Measurements from ENCODE around the gene LIM2. TPM values are rescaled to one million over a fixed set of nuclear protein-coding genes. Genes with fewer than 3 reads are reported as not detected.

LIM2 gene
- total and polyA plus RNA-seq, 7 experiments from 2014 or later, result 1.2 TPM; not detected in 6

DNA sequence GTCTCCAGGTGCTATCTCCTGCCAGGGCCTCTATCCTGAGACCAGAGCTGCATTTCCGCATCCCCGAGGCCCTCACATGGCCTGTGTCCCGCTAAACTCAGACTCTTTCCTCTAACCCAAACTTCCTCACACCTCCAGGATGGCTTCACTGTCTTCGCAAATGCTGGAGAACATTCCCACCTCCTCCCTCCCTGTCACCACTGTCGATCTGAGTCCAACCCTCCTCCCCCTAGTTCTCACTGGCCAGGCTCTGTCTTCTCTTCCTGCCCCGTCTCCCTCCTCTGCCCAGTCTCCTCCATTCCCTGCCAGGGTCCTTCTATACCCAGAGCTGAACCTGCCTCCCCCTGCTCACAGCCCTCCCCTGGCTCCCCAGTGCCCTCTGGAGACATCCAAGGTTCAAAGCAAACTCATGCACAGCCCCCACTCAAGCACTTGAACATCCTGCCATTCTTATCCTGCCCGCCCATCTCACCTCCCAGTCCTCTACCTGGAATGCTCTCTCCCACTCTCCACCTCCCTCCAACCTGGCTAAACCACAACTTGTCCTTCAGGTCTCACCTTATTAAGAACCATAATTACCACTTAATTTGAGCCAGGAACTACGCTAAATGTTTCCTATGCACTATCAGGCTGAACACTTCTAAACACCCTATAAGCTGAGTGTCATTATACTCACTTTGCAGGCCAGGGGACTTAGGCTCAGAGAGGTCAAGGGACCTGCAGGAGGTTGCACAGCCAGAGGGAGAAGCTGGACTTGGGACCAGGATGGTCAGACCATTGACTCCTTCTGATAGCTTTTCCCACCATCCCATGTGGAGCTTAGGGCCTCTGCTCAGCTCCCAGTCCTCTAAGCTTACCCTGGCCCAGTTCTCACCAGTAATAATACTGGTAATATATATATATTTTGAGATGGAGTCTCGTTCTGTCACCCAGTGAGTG, 44.9 kb downstream of the LIM2 start:
- no peaks in the 10 kb centered on the region for H3K9me3 ChIP-seq (ENCODE audit: control insufficient read depth in 2 of 3, low read length in 3 of 3)
- H3K4me1 ChIP-seq (ENCODE audit: control insufficient read depth in 2 of 2, insufficient read depth in 2 of 2, low read length in 2 of 2), result peaks cover 10 to 11% of the 10 kb centered on the region in 2 donors
- Mint-ChIP-seq H3K4me3 (peak overlapping the region in 5 of 10 donors; percentile 4 to 53 (median 20)), H3K27me3 (peaks cover 0 to 13% (median 0%) of the 10 kb centered on the region in 5 donors), H3K27ac (peak overlapping the region; percentile 14 to 76 (median 34)), H3K9me3 (no peaks in the 10 kb centered on the region), H3K4me1 (peaks cover 14 to 24% (median 19%) of the 10 kb centered on the region in 7 donors), H3K36me3 (peaks cover 0 to 15% (median 4%) of the 10 kb centered on the region in 5 donors)
- POLR2A ChIA-PET, result no interaction called here
- DNase-seq, result no peak
- CTCF ChIA-PET, result interaction anchor here (0.5 kb wide), 1 partner anchor 1411 kb away, joined by 3 read pairs; no protein-coding TSS in a partner anchor
- intact Hi-C loops (cut with micrococcal nuclease), result no loop called here
- ATAC-seq, result no peak
- H3K4me3 ChIP-seq (ENCODE audit: low read length), result no peak overlapping the region
- H3K27ac ChIP-seq (ENCODE audit: low read depth, low read length), result no peak overlapping the region
- H3K27me3 ChIP-seq (ENCODE audit: control insufficient read depth in 2 of 2, insufficient read depth in 2 of 2, low read length in 2 of 2), result no peaks in the 10 kb centered on the region
- peaks cover 0 to 25% (median 3%) of the 10 kb centered on the region in 3 experiments for H3K36me3 ChIP-seq (ENCODE audit: control insufficient read depth in 2 of 3, insufficient read depth in 3 of 3, low read length in 3 of 3)

DNA sequence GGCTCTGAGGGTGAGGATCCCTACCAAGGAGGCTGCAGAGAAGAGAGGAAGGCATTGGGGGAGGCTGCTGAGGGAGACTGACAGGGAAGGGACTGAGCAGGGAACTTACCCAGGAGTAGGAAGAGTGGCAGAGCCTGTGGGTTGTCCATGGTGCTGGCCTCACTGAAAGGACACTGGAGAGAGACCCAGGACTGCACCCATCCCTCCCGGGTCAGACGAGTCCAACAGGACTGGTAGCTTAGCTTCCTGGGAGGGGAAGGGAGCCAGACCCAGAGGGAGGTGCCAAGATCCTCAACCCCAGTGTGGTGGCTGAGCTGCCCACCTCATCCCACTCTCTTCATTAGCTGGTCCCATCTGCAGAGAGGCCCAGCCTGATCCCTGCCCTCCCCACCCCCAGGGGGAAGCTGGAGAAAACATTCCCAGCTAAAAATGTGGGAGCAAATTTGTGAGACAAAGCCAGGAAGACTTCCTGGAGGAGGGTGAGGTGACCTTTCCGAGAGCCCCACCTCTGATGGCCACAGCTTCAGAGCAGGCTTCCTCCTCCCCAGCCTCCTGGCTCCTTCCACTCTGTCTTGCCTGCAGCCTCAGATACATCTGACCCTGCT, 45.7 kb downstream of the LIM2 start, which contains the start of gene VSIG10L:
Gene VSIG10L (minus strand): TSS at position 164 of the 605 bp plus-strand sequence. CDS start 15 bp downstream, at position 149.
- Histone ChIP-seq H3K36me3 (ENCODE audit: control insufficient read depth in 2 of 3, insufficient read depth in 3 of 3, low read length in 3 of 3) (peaks cover 0 to 22% (median 3%) of the 10 kb centered on the region in 3 experiments), H3K27me3 (ENCODE audit: control insufficient read depth in 2 of 2, insufficient read depth in 2 of 2, low read length in 2 of 2) (no peaks in the 10 kb centered on the region), H3K9me3 (ENCODE audit: control insufficient read depth in 2 of 3, low read length in 3 of 3) (no peaks in the 10 kb centered on the region), H3K4me3 (ENCODE audit: low read length) (no peak within 1 kb of the TSS), H3K27ac (ENCODE audit: low read depth, low read length) (no peak within 1 kb of the TSS), H3K4me1 (ENCODE audit: control insufficient read depth in 2 of 2, insufficient read depth in 2 of 2, low read length in 2 of 2) (peaks cover 10 to 11% of the 10 kb centered on the region in 2 donors)
- DNase-seq (no peak), ATAC-seq (no peak)
- peak within 1 kb of the TSS; percentile 14 to 77 (median 61) for H3K27ac Mint-ChIP-seq
- ChIA-PET POLR2A (no interaction called here), CTCF (no interaction called here)
- H3K4me3 Mint-ChIP-seq, result peak within 1 kb of the TSS; percentile 53 to 94 (median 65)
- H3K4me1 Mint-ChIP-seq, result peaks cover 14 to 24% (median 19%) of the 10 kb centered on the region in 7 donors
- intact Hi-C loops (cut with micrococcal nuclease), result no loop called here
- H3K36me3 Mint-ChIP-seq, result peaks cover 0 to 10% (median 0%) of the 10 kb centered on the region in 5 donors
- no peaks in the 10 kb centered on the region for H3K9me3 Mint-ChIP-seq
- peaks cover 0 to 13% (median 0%) of the 10 kb centered on the region in 5 donors for H3K27me3 Mint-ChIP-seq

DNA sequence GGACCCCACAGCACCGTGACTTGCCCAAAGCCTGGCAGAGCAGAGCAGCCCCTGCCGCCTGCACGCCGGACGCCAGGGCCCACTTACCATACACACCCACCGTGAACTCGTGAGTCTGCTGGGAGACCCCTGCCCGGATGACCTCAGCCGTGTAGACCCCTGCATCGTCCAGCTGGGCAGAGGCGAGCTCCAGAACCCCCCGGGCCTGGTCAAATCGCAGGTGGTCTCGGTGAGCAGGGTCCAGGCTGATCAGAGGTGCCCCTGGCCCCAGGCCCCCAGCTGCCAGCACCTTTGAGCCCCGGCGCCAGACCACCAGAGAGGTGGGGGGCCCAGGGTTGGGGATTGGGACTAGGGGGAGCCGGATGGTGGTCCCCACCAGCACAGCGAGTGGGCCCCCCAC, 46.7 kb downstream of the LIM2 start:
- H3K4me3 ChIP-seq (ENCODE audit: low read length), result no peak overlapping the region
- peaks cover 0 to 13% (median 0%) of the 10 kb centered on the region in 5 donors for H3K27me3 Mint-ChIP-seq
- intact Hi-C loops (cut with micrococcal nuclease), result no loop called here
- DNase-seq (no peak), ATAC-seq (no peak)
- CTCF ChIA-PET, result interaction anchor here (0.8 kb wide), 1 partner anchor 173 kb away, joined by 3 read pairs; no protein-coding TSS in a partner anchor
- peaks cover 0 to 6% (median 0%) of the 10 kb centered on the region in 5 donors for H3K36me3 Mint-ChIP-seq
- H3K27me3 ChIP-seq (ENCODE audit: control insufficient read depth in 2 of 2, insufficient read depth in 2 of 2, low read length in 2 of 2), result no peaks in the 10 kb centered on the region
- H3K9me3 ChIP-seq (ENCODE audit: control insufficient read depth in 2 of 3, low read length in 3 of 3), result no peaks in the 10 kb centered on the region
- H3K27ac Mint-ChIP-seq, result peak overlapping the region in 3 of 9 donors; percentile 61 to 77 (median 72)
- no peaks in the 10 kb centered on the region for H3K9me3 Mint-ChIP-seq
- peaks cover 0 to 12% (median 0%) of the 10 kb centered on the region in 3 experiments for H3K36me3 ChIP-seq (ENCODE audit: control insufficient read depth in 2 of 3, insufficient read depth in 3 of 3, low read length in 3 of 3)
- peaks cover 14 to 24% (median 19%) of the 10 kb centered on the region in 7 donors for H3K4me1 Mint-ChIP-seq
- H3K27ac ChIP-seq (ENCODE audit: low read depth, low read length), result no peak overlapping the region
- peak overlapping the region; percentile 52 to 94 (median 65) for H3K4me3 Mint-ChIP-seq
- H3K4me1 ChIP-seq (ENCODE audit: control insufficient read depth in 2 of 2, insufficient read depth in 2 of 2, low read length in 2 of 2), result peaks cover 10 to 11% of the 10 kb centered on the region in 2 donors
- POLR2A ChIA-PET, result no interaction called here

DNA sequence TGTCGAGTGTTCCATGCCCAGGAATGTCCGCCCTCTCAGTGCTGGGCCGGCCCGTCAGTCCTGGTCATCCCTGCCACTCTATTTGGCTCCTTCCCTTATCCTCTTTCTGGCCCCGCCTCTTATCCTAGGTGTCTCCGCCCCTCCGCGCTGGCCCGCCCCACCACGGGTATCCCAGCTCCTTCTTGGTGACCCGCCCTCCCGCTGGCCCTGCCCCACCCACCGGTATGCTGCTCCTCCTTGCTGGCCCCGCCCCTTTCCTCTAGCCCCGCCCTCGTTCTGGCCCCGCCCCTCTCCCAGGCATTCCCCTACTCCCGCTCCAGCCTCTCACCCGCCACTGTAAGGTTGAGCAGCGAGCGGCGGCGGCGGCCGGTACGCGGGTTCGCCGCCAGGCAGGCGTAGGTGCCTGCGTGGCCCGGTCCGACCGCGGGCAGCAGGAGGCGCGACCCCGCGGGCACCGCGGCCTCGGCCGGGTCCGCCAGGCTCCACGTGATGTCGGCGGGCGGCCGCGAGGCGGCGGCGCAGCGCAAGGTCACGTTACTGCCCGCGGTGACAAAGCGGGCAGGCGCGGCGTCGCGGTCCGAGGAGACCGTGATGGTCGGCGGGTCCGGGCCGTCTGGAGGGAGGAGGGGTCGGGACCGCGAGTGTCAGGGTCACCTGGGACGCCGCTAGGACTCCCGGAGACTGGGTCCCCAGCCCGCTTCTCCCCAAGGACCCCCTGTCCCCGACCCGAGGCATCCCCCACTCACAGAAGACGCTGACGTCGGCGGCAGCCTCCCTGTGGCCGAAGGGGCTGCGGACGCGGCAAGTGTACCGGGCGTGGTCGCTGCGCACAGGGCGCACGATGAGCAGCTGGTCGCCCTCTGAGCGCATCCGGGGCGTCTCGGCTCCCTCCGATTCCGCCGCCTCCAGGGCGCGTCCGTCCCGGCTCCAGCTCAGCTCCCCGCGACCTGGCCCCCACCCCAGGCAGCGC, 47.8 kb downstream of the LIM2 start:
- ATAC-seq (peak; percentile 89), DNase-seq (peak; percentile 34 to 96 (median 52))
- Histone ChIP-seq H3K4me1 (ENCODE audit: control insufficient read depth in 2 of 2, insufficient read depth in 2 of 2, low read length in 2 of 2) (peaks cover 10 to 11% of the 10 kb centered on the region in 2 donors), H3K9me3 (ENCODE audit: control insufficient read depth in 2 of 3, low read length in 3 of 3) (no peaks in the 10 kb centered on the region), H3K27me3 (ENCODE audit: control insufficient read depth in 2 of 2, insufficient read depth in 2 of 2, low read length in 2 of 2) (no peaks in the 10 kb centered on the region), H3K4me3 (ENCODE audit: low read length) (peak overlapping the region; percentile 65), H3K27ac (ENCODE audit: low read depth, low read length) (peak overlapping the region; percentile 40), H3K36me3 (ENCODE audit: control insufficient read depth in 2 of 3, insufficient read depth in 3 of 3, low read length in 3 of 3) (peaks cover 0 to 3% (median 0%) of the 10 kb centered on the region in 3 experiments)
- ChIA-PET POLR2A (interaction anchor here (1.0 kb wide), 1 partner anchor 208 kb away, joined by 3 read pairs; no protein-coding TSS in a partner anchor), CTCF (interaction anchor here (0.6 to 1.0 kb wide), 4 partner anchors 24 to 317 kb away, joined by 3 to 4 read pairs (median 4); no protein-coding TSS in a partner anchor)
- intact Hi-C loops (cut with micrococcal nuclease), result loop anchor here (1.0 to 2.0 kb wide), 8 partner anchors 27 to 439 kb away; no protein-coding TSS in a partner anchor
- Mint-ChIP-seq H3K4me1 (peaks cover 14 to 24% (median 19%) of the 10 kb centered on the region in 7 donors), H3K27me3 (peaks cover 0 to 13% (median 0%) of the 10 kb centered on the region in 5 donors), H3K27ac (peak overlapping the region in 5 of 9 donors; percentile 7 to 73 (median 68)), H3K4me3 (peak overlapping the region; percentile 83 to 94 (median 88)), H3K36me3 (peaks cover 0 to 3% (median 0%) of the 10 kb centered on the region in 5 donors), H3K9me3 (no peaks in the 10 kb centered on the region)

DNA sequence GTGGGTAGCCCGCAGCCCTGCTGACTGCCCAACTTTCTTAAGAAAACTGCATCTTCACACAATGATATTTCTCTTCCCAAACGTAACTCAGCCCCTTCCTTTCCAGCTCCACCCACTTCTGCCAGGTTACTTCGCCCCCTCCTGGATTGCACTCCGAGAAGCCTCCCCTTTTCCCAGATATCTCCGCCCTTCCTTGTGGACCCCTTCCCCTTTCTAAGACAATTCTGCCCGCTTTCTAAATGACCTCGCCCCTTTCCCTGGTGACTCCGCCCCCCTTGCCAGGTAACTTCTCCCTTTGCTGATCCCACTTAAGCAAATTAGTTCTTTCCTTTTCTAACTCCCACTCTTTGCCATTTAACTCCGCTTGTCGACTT, 48.5 kb downstream of the LIM2 start:
- peaks cover 10 to 11% of the 10 kb centered on the region in 2 donors for H3K4me1 ChIP-seq (ENCODE audit: control insufficient read depth in 2 of 2, insufficient read depth in 2 of 2, low read length in 2 of 2)
- Mint-ChIP-seq H3K4me3 (peak overlapping the region; percentile 83 to 94 (median 88)), H3K4me1 (peaks cover 14 to 24% (median 19%) of the 10 kb centered on the region in 7 donors), H3K27me3 (peaks cover 0 to 13% (median 0%) of the 10 kb centered on the region in 5 donors), H3K36me3 (no peaks in the 10 kb centered on the region), H3K27ac (peak overlapping the region in 7 of 9 donors; percentile 7 to 75 (median 68)), H3K9me3 (no peaks in the 10 kb centered on the region)
- no peaks in the 10 kb centered on the region for H3K36me3 ChIP-seq (ENCODE audit: control insufficient read depth in 2 of 3, insufficient read depth in 3 of 3, low read length in 3 of 3)
- ChIA-PET POLR2A (interaction anchor here (1.0 kb wide), 1 partner anchor 207 kb away, joined by 3 read pairs; no protein-coding TSS in a partner anchor), CTCF (interaction anchor here (0.8 to 1.7 kb wide), 2 partner anchors 25 to 103 kb away, joined by 3 to 10 read pairs; no protein-coding TSS in a partner anchor)
- no peak overlapping the region for H3K27ac ChIP-seq (ENCODE audit: low read depth, low read length)
- H3K4me3 ChIP-seq (ENCODE audit: low read length), result peak overlapping the region; percentile 65
- no peaks in the 10 kb centered on the region for H3K9me3 ChIP-seq (ENCODE audit: control insufficient read depth in 2 of 3, low read length in 3 of 3)
- intact Hi-C loops (cut with micrococcal nuclease), result loop anchor here (1.0 to 2.0 kb wide), 8 partner anchors 28 to 440 kb away; no protein-coding TSS in a partner anchor
- no peaks in the 10 kb centered on the region for H3K27me3 ChIP-seq (ENCODE audit: control insufficient read depth in 2 of 2, insufficient read depth in 2 of 2, low read length in 2 of 2)
- ATAC-seq (no peak), DNase-seq (no peak)
